ENCODE data around the gene DHCR7.

- TF ChIP-seq CTCF (IDR thresholded peaks at IDR 0.05; ENCODE audit: poor library complexity) = no peak
- no peak for TF ChIP-seq EZH2phosphoT487 (IDR thresholded peaks at IDR 0.05; ENCODE audit: low read depth, severe bottlenecking, unreplicated experiment)
These were observed 13.5 kb upstream of the DHCR7 start for GRCh38 chr11:71461696-71462095.

Measured in hepatocyte (in vitro differentiated cells).